D721Med (cell line): ENCODE results near the gene ARHGAP29.

Experiments used
- DNase-seq: peaks from one replicate; pipeline ENCODE4 v3.0.0; 2011; ENCODE audit warnings: low spot score; ENCODE audit not compliant: insufficient read length
- FAIRE-seq: peaks from 2 replicates; lab custom pipeline; 2011; peaks lifted over from hg19 to GRCh38; lab: Jason Lieb, UNC
- CTCF ChIP-seq: IDR thresholded peaks from 2 replicates; pipeline ENCODE4 v1.5.1; 2012; ENCODE audit warnings: mild to moderate bottlenecking, control low read depth; ENCODE audit not compliant: insufficient read depth; ENCODE audit errors: missing control alignments

ARHGAP29 gene

DNA sequence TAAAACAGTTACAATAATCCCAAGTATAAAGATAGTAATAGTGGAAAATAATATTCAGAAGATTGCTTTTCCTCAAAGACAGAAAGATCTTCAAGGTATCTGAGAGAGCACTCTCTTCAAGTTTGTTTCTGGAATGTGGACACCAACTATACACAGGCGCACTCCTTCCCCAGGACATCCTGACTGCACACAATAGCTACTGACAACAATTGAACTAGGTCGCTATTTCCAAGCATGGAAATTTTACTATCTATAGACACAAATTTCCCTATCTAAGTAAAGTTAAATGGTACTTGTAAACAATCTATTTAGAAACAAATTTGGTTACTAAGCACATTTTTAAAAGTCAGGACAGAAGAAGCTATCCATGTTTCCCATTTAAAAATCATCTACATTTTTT, 19.1 kb downstream of the ARHGAP29 start:
- no peak for FAIRE-seq
- TF ChIP-seq CTCF: no peak
- DNase-seq: no peak

GRCh38 chr1:94215955-94216354, 21.4 kb downstream of the ARHGAP29 start:
- FAIRE-seq (no peak), DNase-seq (no peak)
- TF ChIP-seq CTCF: no peak

DNA sequence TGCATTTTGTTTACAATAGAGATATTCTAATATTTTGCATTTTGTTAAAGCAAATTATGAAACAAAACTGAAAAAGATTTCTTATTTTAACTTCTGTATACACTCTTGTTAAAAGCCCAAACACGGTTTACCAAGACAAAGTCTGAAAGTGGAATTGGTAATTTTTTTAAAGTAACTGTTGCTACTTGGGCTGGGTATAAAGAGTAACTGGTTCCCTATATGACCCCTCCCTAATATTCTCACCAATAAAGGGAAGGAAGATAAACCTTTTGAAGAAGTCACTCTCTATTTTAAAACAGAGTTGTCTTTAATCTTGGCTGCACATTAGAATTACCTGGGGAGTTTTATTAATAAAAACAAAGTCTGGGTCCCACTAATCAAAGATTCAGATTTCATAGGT, 27.4 kb downstream of the ARHGAP29 start:
- FAIRE-seq (no peak), DNase-seq (no peak)
- no peak for TF ChIP-seq CTCF

GRCh38 chr1:94209425-94209824, 28.0 kb downstream of the ARHGAP29 start:
- no peak for DNase-seq
- TF ChIP-seq CTCF: no peak
- FAIRE-seq: no peak

GRCh38 chr1:94207695-94208094, 29.7 kb downstream of the ARHGAP29 start:
- no peak for DNase-seq
- TF ChIP-seq CTCF: no peak
- no peak for FAIRE-seq

- DNase-seq: no peak
- FAIRE-seq: no peak
- no peak for TF ChIP-seq CTCF
Measured at GRCh38 chr1:94205639-94206038, 31.7 kb downstream of the ARHGAP29 start.

DNA sequence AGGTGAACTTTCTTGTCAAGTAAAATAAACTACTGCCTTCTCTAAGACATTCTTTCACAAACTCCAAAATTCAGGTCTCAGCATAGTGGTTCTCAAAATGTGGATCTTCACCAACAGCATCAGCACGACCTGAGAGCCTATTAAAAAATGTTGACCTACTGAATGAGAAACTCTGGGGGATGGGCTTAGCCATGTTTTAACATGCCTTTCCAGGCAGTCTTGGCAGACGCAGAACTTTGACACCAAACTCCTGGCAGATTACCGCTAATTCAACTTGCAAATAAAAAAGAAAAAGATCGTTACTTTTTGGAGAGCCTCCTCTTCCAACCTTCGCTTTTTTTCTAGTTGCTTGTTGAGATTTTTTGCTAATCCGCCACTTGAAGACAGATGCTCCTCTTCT, 35.1 kb downstream of the ARHGAP29 start:
- no peak for TF ChIP-seq CTCF
- FAIRE-seq (no peak), DNase-seq (no peak)
